Endodermal cell (in vitro differentiated cells): ENCODE data around the gene CCDC34. TPM values are rescaled to one million over a fixed set of nuclear protein-coding genes. Genes with fewer than 3 reads are reported as not detected.

Experiments
- DNase-seq: peaks from one replicate; pipeline ENCODE4 v3.0.0-alpha.2; 2017
- H3K27ac ChIP-seq: 2 replicates; pipeline ENCODE4 v1.5.1; 2013; ENCODE audit warnings: mild to moderate bottlenecking, low read depth, low read length, moderate library complexity
- H3K27me3 ChIP-seq: 2 replicates; pipeline ENCODE4 v1.6.1; 2013; ENCODE audit warnings: mild to moderate bottlenecking, low read length, moderate library complexity; ENCODE audit not compliant: insufficient read depth, control insufficient read depth, poor library complexity, severe bottlenecking
- H3K36me3 ChIP-seq: 2 replicates; pipeline ENCODE4 v1.7.0; 2013; ENCODE audit warnings: mild to moderate bottlenecking, low read length, moderate library complexity; ENCODE audit not compliant: control insufficient read depth, insufficient read depth
- H3K4me1 ChIP-seq: one replicate; pipeline ENCODE4 v1.7.0; 2013; ENCODE audit warnings: low read length; ENCODE audit not compliant: control insufficient read depth, insufficient read depth
- H3K4me3 ChIP-seq: 2 replicates; pipeline ENCODE4 v1.5.1; 2013; ENCODE audit warnings: mild to moderate bottlenecking, low read length, moderate library complexity
- H3K9ac ChIP-seq: 2 replicates; pipeline ENCODE4 v1.6.1; 2013; ENCODE audit warnings: mild to moderate bottlenecking, low read length, moderate library complexity; ENCODE audit not compliant: poor library complexity, severe bottlenecking; ENCODE audit errors: extremely low read depth
- H3K9me3 ChIP-seq: 2 replicates; pipeline ENCODE4 v1.6.1; 2013; ENCODE audit warnings: mild to moderate bottlenecking, low read length, moderate library complexity; ENCODE audit not compliant: control insufficient read depth
- H3K27ac Mint-ChIP-seq: 2 replicates; pipeline ENCODE4 v1.8.0; 2020; ENCODE audit warnings: mixed read lengths
- H3K27me3 Mint-ChIP-seq: 2 replicates; pipeline ENCODE4 v1.8.0; 2021; ENCODE audit warnings: mild to moderate bottlenecking, mixed read lengths; ENCODE audit not compliant: insufficient read depth
- H3K36me3 Mint-ChIP-seq: 2 replicates; pipeline ENCODE4 v1.8.0; 2020; ENCODE audit warnings: low read depth, mixed read lengths
- H3K4me1 Mint-ChIP-seq: 2 replicates; pipeline ENCODE4 v1.8.0; 2020; ENCODE audit warnings: mixed read lengths
- H3K4me3 Mint-ChIP-seq: 2 replicates; pipeline ENCODE4 v1.8.0; 2020; ENCODE audit warnings: mild to moderate bottlenecking, moderate library complexity, mixed read lengths
- H3K9me3 Mint-ChIP-seq: 2 replicates; pipeline ENCODE4 v1.8.0; 2020; ENCODE audit warnings: mild to moderate bottlenecking, mixed read lengths
- WGBS, 2 experiments: methylation state at CpG; one replicate each; pipeline versions ENCODE4 v1.1.5 to v1.1.7; 2013; ENCODE audit warnings: missing lambda C conversion rate in 2 of 2, mixed read lengths in 1 of 2; ENCODE audit not compliant: insufficient coverage in 1 of 2, insufficient read length in 1 of 2; 5-methylcytosine and 5-hydroxymethylcytosine counted together
- total RNA-seq, 2 donors: library from RNA; stranded (reverse); fragmentation: NEBNext Ultra II Directional in 1 of 2; extraction: Animal tissue kit (Norgen Biotek cat#: 25700) in 1 of 2; gene quantifications; 2 replicates in 1 of 2; 3 replicates in 1 of 2; pipeline ENCODE4 v1.2.1, GENCODE V29; 2021
- TF ChIP-seq, protein P1 (sequence below): fragments of 200-600 bp; sonication (generic); conservative IDR thresholded peaks from 2 replicates; pipeline ENCODE4 v1.5.0; 2021; ENCODE audit warnings: antibody characterized with exemption, mild to moderate bottlenecking

CCDC34 gene
- total RNA-seq, 2 donors from 2014 or later: 26.2 to 38.1 TPM

DNA sequence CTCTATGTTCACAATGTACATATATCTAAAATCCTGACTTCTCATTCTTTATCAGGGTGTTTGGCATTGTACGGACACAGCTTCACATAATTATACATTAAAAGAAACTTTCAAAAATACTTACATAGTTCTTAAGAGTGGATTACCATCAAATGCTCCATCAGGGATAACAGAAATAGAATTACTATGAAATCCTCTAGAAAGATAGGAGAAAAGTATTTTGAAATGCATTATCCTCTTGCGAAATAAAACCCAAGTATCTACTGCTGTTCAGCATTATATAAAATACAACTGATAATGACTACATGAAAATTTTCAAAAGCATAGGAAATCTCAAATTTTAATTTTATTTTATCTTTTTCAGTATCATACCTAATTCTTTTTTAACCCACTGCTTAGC is 17.8 kb upstream of the CCDC34 start:
- TF ChIP-seq, protein P1, sequence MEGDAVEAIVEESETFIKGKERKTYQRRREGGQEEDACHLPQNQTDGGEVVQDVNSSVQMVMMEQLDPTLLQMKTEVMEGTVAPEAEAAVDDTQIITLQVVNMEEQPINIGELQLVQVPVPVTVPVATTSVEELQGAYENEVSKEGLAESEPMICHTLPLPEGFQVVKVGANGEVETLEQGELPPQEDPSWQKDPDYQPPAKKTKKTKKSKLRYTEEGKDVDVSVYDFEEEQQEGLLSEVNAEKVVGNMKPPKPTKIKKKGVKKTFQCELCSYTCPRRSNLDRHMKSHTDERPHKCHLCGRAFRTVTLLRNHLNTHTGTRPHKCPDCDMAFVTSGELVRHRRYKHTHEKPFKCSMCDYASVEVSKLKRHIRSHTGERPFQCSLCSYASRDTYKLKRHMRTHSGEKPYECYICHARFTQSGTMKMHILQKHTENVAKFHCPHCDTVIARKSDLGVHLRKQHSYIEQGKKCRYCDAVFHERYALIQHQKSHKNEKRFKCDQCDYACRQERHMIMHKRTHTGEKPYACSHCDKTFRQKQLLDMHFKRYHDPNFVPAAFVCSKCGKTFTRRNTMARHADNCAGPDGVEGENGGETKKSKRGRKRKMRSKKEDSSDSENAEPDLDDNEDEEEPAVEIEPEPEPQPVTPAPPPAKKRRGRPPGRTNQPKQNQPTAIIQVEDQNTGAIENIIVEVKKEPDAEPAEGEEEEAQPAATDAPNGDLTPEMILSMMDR: no peak
- Mint-ChIP-seq H3K27me3 (no peaks in the 10 kb centered on the region), H3K36me3 (peaks cover 61% of the 10 kb centered on the region), H3K9me3 (no peaks in the 10 kb centered on the region), H3K4me3 (no peak overlapping the region), H3K4me1 (no peaks in the 10 kb centered on the region), H3K27ac (no peak overlapping the region)
- Histone ChIP-seq H3K9me3 (no peaks in the 10 kb centered on the region), H3K9ac (no peak overlapping the region), H3K4me3 (no peak overlapping the region), H3K27me3 (no peaks in the 10 kb centered on the region), H3K4me1 (no peaks in the 10 kb centered on the region), H3K36me3 (peaks cover 89% of the 10 kb centered on the region), H3K27ac (no peak overlapping the region)
- DNase-seq: no peak
- 100% methylated on average over 2 of the region's 2 CpGs; no CpG with 5 or more reads in 1 of the 2 experiments for WGBS, 2 experiments

DNA sequence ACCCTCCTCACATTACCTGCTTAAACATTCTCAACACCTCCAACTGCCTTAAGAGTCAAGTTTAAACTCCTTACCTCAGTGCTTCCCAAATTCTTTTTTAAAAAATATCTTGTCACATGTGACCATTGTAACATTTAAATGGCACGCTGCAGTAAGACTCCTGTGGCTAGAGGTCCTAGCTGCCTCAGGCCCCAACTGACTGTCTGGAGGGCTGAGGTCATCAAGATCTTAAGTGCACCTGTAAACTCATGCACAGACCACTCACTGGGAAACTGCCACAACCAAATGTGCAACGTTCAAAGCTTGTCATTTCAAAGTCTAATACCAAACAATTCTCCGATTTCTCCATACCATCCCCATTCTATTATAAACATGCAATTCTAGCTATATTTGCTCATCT is 16.4 kb upstream of the CCDC34 start:
- TF ChIP-seq, protein P1: no peak
- Histone ChIP-seq H3K4me3 (no peak overlapping the region), H3K27ac (no peak overlapping the region), H3K9me3 (no peaks in the 10 kb centered on the region), H3K4me1 (peaks cover 2% of the 10 kb centered on the region), H3K9ac (no peak overlapping the region), H3K27me3 (no peaks in the 10 kb centered on the region), H3K36me3 (peaks cover 83% of the 10 kb centered on the region)
- Mint-ChIP-seq H3K27me3 (no peaks in the 10 kb centered on the region), H3K27ac (no peak overlapping the region), H3K9me3 (no peaks in the 10 kb centered on the region), H3K4me1 (peaks cover 3% of the 10 kb centered on the region), H3K36me3 (peaks cover 56% of the 10 kb centered on the region), H3K4me3 (no peak overlapping the region)
- DNase-seq: no peak
- 76 to 83% methylated on average over 3 of the region's 3 CpGs for WGBS, 2 experiments

DNA sequence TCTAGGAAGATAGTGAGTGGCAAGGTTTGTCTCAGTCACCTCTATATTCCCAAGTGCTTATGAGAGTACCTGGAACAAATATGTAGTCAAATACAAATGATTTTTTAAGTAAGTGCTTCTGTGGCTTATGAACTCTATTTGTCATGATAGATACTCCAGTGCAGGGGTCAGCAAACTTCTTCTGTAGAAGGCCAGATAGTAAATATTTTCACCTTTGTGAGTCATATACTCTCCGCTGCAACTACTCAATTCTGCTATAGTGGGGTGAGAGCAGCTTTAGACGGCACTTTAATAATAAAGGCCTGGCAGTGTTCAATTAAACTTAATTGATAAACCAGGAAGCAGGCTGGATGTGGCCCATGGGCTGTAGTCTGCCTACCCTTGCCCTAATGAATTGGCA is 12.4 kb upstream of the CCDC34 start:
- no peak overlapping the region for H3K4me3 Mint-ChIP-seq
- Histone ChIP-seq H3K4me1 (peaks cover 16% of the 10 kb centered on the region), H3K9me3 (no peaks in the 10 kb centered on the region), H3K27me3 (no peaks in the 10 kb centered on the region), H3K9ac (no peak overlapping the region), H3K27ac (no peak overlapping the region), H3K4me3 (no peak overlapping the region), H3K36me3 (peaks cover 82% of the 10 kb centered on the region)
- peaks cover 55% of the 10 kb centered on the region for H3K36me3 Mint-ChIP-seq
- TF ChIP-seq, protein P1: no peak
- 100% methylated on average over 2 of the region's 2 CpGs; no CpG with 5 or more reads in 1 of the 2 experiments for WGBS, 2 experiments
- no peak for DNase-seq
- H3K27me3 Mint-ChIP-seq: no peaks in the 10 kb centered on the region
- no peaks in the 10 kb centered on the region for H3K9me3 Mint-ChIP-seq
- peaks cover 35% of the 10 kb centered on the region for H3K4me1 Mint-ChIP-seq
- H3K27ac Mint-ChIP-seq: no peak overlapping the region
